IgD-negative memory B cell (primary cell): ENCODE results near the gene PSMD5. TPM values are rescaled to one million over a fixed set of nuclear protein-coding genes. Genes with fewer than 3 reads are reported as not detected.
A peak's percentile ranks its signal among the peaks of the same experiment; 100 is the strongest.

ENCODE experiments used
- H3K27ac Mint-ChIP-seq, 3 donors: one replicate each; pipeline ENCODE4 v1.8.0; 2020 to 2022; ENCODE audit warnings: mild to moderate bottlenecking in 3 of 3, mixed read lengths in 3 of 3, moderate library complexity in 1 of 3
- H3K27me3 Mint-ChIP-seq: one replicate; pipeline ENCODE4 v1.8.0; 2021; ENCODE audit warnings: mixed read lengths
- H3K36me3 Mint-ChIP-seq: one replicate; pipeline ENCODE4 v1.8.0; 2020; ENCODE audit warnings: mild to moderate bottlenecking, mixed read lengths
- H3K4me1 Mint-ChIP-seq, 3 donors: one replicate each; pipeline ENCODE4 v1.8.0; 2020 to 2022; ENCODE audit warnings: mixed read lengths in 3 of 3, mild to moderate bottlenecking in 1 of 3
- H3K4me3 Mint-ChIP-seq, 4 donors: one replicate each; pipeline ENCODE4 v1.8.0; 2020 to 2022; ENCODE audit warnings: mild to moderate bottlenecking in 4 of 4, mixed read lengths in 4 of 4, moderate library complexity in 3 of 4
- H3K9me3 Mint-ChIP-seq, 3 donors: one replicate each; pipeline ENCODE4 v1.8.0; 2020 to 2021; ENCODE audit warnings: mixed read lengths in 3 of 3, mild to moderate bottlenecking in 1 of 3
- polyA plus RNA-seq: library from polyadenylated mRNA; unstranded; fragments of 300-500 nt; fragmentation: Illumina TruSeq; gene quantifications from one replicate; pipeline ENCODE4 v1.2.3, GENCODE V29; 2021

PSMD5 gene
- polyA plus RNA-seq, result 16.8 TPM

GRCh38 chr9:120842685-120843485 is at the start of gene PSMD5:
TSS of gene PSMD5 (minus strand) at chr9:120842922. CDS start at chr9:120842909, 13 bp downstream.
- H3K4me1 Mint-ChIP-seq, result peaks cover 21 to 46% (median 45%) of the 10 kb centered on the region in 3 donors
- peaks cover 1% of the 10 kb centered on the region for H3K27me3 Mint-ChIP-seq
- H3K4me3 Mint-ChIP-seq, result peak within 1 kb of the TSS; percentile 92 to 100 (median 96)
- peaks cover 0 to 3% (median 0%) of the 10 kb centered on the region in 3 donors for H3K9me3 Mint-ChIP-seq
- H3K36me3 Mint-ChIP-seq, result peaks cover 8% of the 10 kb centered on the region
- H3K27ac Mint-ChIP-seq, result peak within 1 kb of the TSS; percentile 93 to 98 (median 96)

GRCh38 chr9:120891884-120892747 is 49.4 kb upstream of the PSMD5 start:
- peak overlapping the region; percentile 0 to 69 (median 46) for H3K4me3 Mint-ChIP-seq
- H3K9me3 Mint-ChIP-seq, result no peaks in the 10 kb centered on the region
- no peaks in the 10 kb centered on the region for H3K36me3 Mint-ChIP-seq
- no peaks in the 10 kb centered on the region for H3K27me3 Mint-ChIP-seq
- H3K27ac Mint-ChIP-seq, result peak overlapping the region; percentile 6 to 90 (median 49)
- H3K4me1 Mint-ChIP-seq, result peaks cover 22 to 31% (median 29%) of the 10 kb centered on the region in 3 donors

- Mint-ChIP-seq H3K36me3 (no peaks in the 10 kb centered on the region), H3K27ac (peak overlapping the region in 2 of 3 donors; percentile 6 to 90), H3K4me3 (peak overlapping the region in 1 of 4 donors; percentile 61), H3K9me3 (no peaks in the 10 kb centered on the region), H3K4me1 (peaks cover 22 to 26% (median 24%) of the 10 kb centered on the region in 3 donors), H3K27me3 (no peaks in the 10 kb centered on the region)
Observed at GRCh38 chr9:120891245-120891883, 48.6 kb upstream of the PSMD5 start.

- no peaks in the 10 kb centered on the region for H3K36me3 Mint-ChIP-seq
- H3K4me1 Mint-ChIP-seq, result peaks cover 22 to 27% (median 26%) of the 10 kb centered on the region in 3 donors
- H3K4me3 Mint-ChIP-seq, result no peak overlapping the region
- no peaks in the 10 kb centered on the region for H3K27me3 Mint-ChIP-seq
- no peaks in the 10 kb centered on the region for H3K9me3 Mint-ChIP-seq
- peak overlapping the region in 1 of 3 donors; percentile 73 for H3K27ac Mint-ChIP-seq
Observed at GRCh38 chr9:120890320-120891244, 47.9 kb upstream of the PSMD5 start.

GRCh38 chr9:120889606-120890271 is 47.0 kb upstream of the PSMD5 start:
- Mint-ChIP-seq H3K4me1 (peaks cover 22 to 27% (median 26%) of the 10 kb centered on the region in 3 donors), H3K9me3 (no peaks in the 10 kb centered on the region), H3K27ac (no peak overlapping the region), H3K4me3 (peak overlapping the region in 1 of 4 donors; percentile 67), H3K36me3 (no peaks in the 10 kb centered on the region), H3K27me3 (no peaks in the 10 kb centered on the region)

- H3K36me3 Mint-ChIP-seq, result no peaks in the 10 kb centered on the region
Observed at GRCh38 chr9:120888626-120889025, 45.9 kb upstream of the PSMD5 start.

GRCh38 chr9:120886490-120886967 is 43.8 kb upstream of the PSMD5 start:
- H3K36me3 Mint-ChIP-seq, result no peaks in the 10 kb centered on the region
- no peak overlapping the region for H3K27ac Mint-ChIP-seq
- peaks cover 3 to 10% (median 8%) of the 10 kb centered on the region in 3 donors for H3K4me1 Mint-ChIP-seq
- H3K4me3 Mint-ChIP-seq, result no peak overlapping the region
- no peaks in the 10 kb centered on the region for H3K27me3 Mint-ChIP-seq
- no peaks in the 10 kb centered on the region for H3K9me3 Mint-ChIP-seq

More at GRCh38 chr9:120888626-120889025, 45.9 kb upstream of the PSMD5 start:
- Mint-ChIP-seq H3K4me3 (no peak overlapping the region), H3K27ac (no peak overlapping the region), H3K4me1 (peaks cover 21 to 28% (median 25%) of the 10 kb centered on the region in 3 donors), H3K9me3 (no peaks in the 10 kb centered on the region), H3K27me3 (no peaks in the 10 kb centered on the region)

GRCh38 chr9:120885958-120886357 is 43.2 kb upstream of the PSMD5 start:
- Mint-ChIP-seq H3K27me3 (no peaks in the 10 kb centered on the region), H3K9me3 (no peaks in the 10 kb centered on the region), H3K36me3 (no peaks in the 10 kb centered on the region), H3K4me1 (peaks cover 0 to 7% (median 7%) of the 10 kb centered on the region in 3 donors), H3K4me3 (no peak overlapping the region), H3K27ac (peak overlapping the region in 1 of 3 donors; percentile 72)

- H3K9me3 Mint-ChIP-seq, result no peaks in the 10 kb centered on the region
- peaks cover 0 to 8% (median 7%) of the 10 kb centered on the region in 3 donors for H3K4me1 Mint-ChIP-seq
- H3K36me3 Mint-ChIP-seq, result no peaks in the 10 kb centered on the region
- H3K4me3 Mint-ChIP-seq, result no peak overlapping the region
- H3K27me3 Mint-ChIP-seq, result no peaks in the 10 kb centered on the region
- peak overlapping the region in 1 of 3 donors; percentile 72 for H3K27ac Mint-ChIP-seq
Observed at GRCh38 chr9:120885457-120885856, 42.7 kb upstream of the PSMD5 start.

GRCh38 chr9:120883608-120883996 is 40.9 kb upstream of the PSMD5 start:
- no peaks in the 10 kb centered on the region for H3K9me3 Mint-ChIP-seq
- H3K4me3 Mint-ChIP-seq, result no peak overlapping the region
- no peaks in the 10 kb centered on the region for H3K36me3 Mint-ChIP-seq
- peaks cover 4% of the 10 kb centered on the region for H3K27me3 Mint-ChIP-seq
- H3K4me1 Mint-ChIP-seq, result peaks cover 13 to 19% (median 14%) of the 10 kb centered on the region in 3 donors
- H3K27ac Mint-ChIP-seq, result no peak overlapping the region

- peaks cover 15 to 24% (median 20%) of the 10 kb centered on the region in 3 donors for H3K4me1 Mint-ChIP-seq
- H3K27ac Mint-ChIP-seq, result no peak overlapping the region
- peak overlapping the region in 1 of 4 donors; percentile 49 for H3K4me3 Mint-ChIP-seq
- H3K36me3 Mint-ChIP-seq, result no peaks in the 10 kb centered on the region
- peaks cover 4% of the 10 kb centered on the region for H3K27me3 Mint-ChIP-seq
- no peaks in the 10 kb centered on the region for H3K9me3 Mint-ChIP-seq
Observed at GRCh38 chr9:120882935-120883607, 40.3 kb upstream of the PSMD5 start.

- Mint-ChIP-seq H3K36me3 (no peaks in the 10 kb centered on the region), H3K4me1 (peaks cover 22 to 38% (median 28%) of the 10 kb centered on the region in 3 donors), H3K27me3 (peaks cover 4% of the 10 kb centered on the region), H3K9me3 (no peaks in the 10 kb centered on the region), H3K27ac (peak overlapping the region in 2 of 3 donors; percentile 10 to 54), H3K4me3 (peak overlapping the region; percentile 2 to 83 (median 44))
Observed at GRCh38 chr9:120879446-120879845, 36.7 kb upstream of the PSMD5 start.
